OCI-M2 (cell line): ENCODE measurements around the gene PRR5L.
"Not testable (repeated sequence)": the region's sequence is repeated elsewhere in the genome, so short reads cannot be mapped to it uniquely, and the experiment has no call there.

Experiments
- DNase-seq: peaks from one replicate; lab custom pipeline; 2025; ENCODE audit not compliant: unreplicated experiment; lab: John Stamatoyannopoulos, UW

PRR5L gene

GRCh38 chr11:36280531-36280930 lies 15.6 kb upstream of the PRR5L start:
- DNase-seq = no peak

DNA sequence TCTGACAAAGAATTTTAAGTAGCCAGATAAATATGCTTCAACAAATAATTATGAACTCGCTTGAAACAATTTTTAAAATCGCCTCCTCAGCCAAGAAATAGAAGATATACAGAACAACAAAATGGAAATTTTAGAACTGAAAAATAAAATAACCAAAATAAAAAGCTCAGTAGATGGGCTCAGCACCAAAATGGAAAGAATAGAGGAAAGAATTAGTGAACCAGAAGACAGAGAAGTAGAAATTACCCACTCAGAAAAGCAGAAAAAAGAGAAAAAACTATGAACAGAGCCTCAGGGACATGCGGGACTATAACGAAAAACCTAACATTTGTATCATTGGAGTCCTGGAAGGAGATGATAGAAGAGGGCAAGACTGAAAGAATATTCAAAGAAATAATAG lies 14.2 kb upstream of the PRR5L start:
- no peak for DNase-seq

DNA sequence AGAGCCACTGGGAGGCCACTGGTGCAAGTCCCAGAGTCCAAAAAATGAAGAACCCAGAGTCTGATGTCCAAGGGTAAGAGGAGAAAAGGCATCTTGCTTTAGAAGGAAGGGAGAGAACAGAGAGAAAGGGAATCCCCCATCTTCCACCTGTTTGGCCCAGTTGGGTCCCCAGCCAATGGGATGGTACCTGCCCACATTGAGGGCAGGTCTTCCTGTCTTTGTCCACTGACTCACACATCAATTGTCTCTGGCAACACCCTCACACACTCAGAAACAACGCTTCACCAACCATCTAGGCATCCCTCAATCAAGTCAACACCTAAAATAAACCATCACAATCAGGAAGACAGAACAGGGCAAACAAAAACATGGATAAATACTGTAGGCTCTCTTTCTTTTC lies 13.2 kb upstream of the PRR5L start:
- no peak for DNase-seq

DNA sequence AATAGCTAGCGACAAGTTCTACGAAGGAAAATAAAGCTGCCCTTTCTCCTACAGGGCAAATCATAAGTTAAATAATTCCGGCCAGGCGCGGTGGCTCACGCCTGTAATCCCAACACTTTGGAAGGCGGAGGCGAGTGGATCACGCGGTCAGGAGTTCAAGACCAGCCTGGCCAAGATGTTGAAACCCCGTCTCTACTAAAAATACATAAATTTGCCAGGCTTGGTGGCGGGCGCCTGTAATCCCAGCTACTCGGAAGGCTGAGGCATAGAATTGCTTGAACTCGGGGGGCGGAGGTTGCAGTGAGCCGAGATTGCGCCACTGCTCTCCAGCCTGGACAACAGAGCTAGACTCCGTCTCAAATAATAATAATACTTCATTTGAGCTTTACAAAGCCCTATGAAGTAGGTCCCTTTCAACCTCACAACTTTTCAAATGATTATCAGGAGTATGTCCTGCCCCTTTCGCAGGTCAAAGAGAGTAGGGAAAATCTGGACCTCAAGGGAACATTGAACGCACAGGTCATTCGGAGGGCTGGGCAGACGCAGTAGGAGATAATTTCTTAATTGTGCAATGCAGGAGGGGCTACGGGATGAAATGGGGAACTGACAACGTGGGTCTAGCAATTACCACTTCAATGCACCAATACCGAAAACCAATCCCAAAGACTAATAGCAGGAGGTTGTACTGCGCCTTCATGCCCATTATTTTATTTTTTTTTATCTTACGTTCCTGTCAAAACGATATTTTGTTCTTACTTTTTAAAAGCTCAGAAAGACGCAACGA lies 7.5 kb upstream of the PRR5L start:
- DNase-seq = no peak

- DNase-seq = peak; percentile 42
Measured at GRCh38 chr11:36289226-36289852, 6.7 kb upstream of the PRR5L start, which contains the start of gene COMMD9. Gene COMMD9 (minus strand): TSS chr11:36289424. CDS start chr11:36289412, 12 bp downstream.

GRCh38 chr11:36292311-36292722 lies 3.8 kb upstream of the PRR5L start:
- no peak for DNase-seq

GRCh38 chr11:36296884-36297543 lies 926 bp downstream of the PRR5L start:
- DNase-seq = no peak

DNA sequence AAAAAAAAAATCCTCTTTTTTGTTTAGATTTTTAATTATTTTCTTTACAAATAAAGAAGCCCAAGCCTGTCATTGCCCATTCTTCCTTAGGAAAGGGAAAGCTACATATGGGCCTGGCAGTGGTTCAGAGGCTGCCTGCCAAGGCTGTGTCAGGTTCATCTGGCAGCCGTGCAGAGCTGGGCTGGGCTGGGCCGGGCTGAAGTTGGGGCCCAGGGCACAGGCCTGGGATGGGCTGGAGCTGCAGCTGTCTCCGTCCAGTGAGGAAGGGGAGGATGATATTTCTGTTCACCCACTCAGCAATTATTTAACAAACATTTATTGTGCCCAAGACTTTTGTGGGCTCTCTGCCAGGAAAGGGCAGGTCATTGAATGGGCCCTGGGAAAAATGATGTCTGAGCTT lies 4.6 kb downstream of the PRR5L start:
- no peak for DNase-seq

GRCh38 chr11:36304351-36304750 lies 8.3 kb downstream of the PRR5L start:
- DNase-seq = no peak

DNA sequence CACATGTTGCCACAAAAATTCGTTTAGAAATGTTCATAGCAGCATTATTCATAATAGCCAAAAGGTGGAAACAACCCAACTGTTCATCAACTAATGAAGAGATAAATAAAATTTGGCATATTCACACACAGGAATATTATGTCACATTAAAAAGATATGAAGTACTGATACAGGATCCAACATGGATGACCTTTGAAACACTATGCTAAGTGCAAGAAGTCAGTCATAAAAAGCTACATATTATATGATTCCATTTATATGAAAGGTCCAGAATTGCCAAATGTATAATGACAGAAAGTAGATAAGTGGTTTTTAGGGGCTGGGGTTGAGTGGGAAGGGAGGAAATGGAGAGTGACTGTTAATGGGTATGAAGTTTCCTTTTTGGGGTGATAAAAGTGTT lies 9.0 kb downstream of the PRR5L start:
- DNase-seq = no peak

DNA sequence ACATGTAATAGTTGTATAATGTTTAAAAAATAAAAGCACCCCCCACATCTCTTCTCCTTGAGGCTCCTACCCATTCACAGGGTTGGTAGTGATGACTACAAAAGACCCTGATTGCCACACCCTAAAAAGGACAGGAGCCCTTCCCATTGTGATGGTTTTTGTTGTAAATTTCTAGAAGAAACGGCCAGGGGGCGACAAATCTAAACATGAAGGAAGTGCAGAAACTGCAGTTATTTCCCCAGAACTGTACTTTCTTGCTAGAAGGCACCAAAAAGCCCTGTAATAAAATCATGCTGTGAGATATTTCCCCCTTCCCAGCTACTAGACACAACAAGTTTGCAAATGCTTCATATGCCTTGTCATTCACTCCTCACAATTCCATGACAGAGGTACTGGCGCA lies 10.8 kb downstream of the PRR5L start:
- DNase-seq = no peak

DNA sequence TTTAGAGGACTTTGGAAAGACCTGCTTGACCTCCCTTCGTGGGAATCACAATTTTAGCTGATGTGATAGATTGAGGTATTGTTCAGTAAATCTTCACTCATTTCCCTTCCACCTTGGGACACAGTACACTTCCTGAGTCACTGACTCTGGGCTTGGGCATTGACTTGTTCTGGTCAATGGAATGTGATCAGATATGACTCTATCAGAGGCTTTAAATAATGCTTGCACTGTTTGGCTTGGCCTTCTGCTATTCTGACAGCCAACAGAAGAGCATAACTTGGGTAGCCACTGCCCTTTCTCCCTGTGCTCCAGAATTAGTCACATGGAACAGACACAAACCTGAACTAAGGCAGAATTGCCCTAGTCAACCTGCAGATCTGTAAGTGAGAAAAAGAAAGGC lies 12.5 kb downstream of the PRR5L start:
- no peak for DNase-seq

DNA sequence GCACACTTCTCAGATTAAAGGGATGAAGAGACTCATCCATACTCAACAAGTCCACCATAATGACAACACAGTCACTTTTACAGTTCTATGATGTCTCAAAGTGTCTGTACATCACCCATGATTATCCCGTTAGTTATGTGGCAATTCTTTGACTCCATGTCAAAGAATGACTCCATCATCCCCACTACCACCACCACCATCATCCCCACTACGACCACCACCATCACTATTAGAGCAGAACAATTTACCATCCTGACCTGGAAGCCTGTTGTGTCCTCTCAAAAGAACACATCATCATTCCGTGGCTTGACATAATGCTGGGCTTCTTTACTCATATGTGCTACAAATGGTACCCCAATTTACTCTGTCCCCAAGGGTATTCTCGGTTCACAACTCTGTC lies 13.7 kb downstream of the PRR5L start:
- no peak for DNase-seq

GRCh38 chr11:36311926-36312595 lies 16.0 kb downstream of the PRR5L start:
- no peak for DNase-seq

DNA sequence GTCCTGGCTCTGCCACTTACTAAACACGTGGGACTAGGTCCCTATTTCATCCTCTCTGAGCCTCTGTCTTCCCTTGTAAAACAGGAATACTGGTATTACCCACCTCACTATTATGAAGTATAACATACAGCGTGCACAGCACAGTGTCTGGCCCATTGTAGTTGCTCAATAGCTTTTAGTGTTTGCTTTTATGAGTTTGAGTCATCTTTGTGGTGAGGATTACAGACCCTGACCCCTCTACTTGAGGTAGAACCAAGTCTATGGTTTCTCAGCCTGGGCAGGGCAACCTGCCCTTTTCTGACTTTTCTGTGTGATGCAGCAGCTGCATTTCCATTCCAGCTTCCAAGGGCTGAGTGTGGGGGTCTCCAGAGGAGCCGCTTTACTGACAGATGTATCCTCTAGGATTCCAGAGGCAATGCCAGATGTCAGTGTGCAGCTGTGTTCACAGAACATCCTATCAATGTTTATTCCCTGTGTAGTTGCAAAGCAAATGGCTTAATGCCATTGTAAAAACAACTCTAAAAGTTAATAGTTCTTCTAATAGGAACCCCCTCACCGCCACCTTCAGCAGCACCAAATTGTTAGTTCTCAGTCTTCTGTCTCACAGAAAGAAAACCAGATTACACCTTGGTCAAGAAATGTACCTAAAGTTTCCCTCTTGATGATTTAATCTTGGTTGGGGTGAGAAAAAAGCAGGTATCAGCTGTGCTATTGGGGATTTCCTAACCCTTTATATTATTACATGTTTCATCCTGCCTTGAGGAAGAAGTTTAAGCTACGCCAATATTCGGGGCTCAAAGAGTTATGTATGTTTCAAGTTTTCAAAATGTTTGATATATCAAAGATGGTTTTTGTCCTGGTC lies 16.8 kb downstream of the PRR5L start:
- DNase-seq = no peak

- no peak for DNase-seq
Measured at GRCh38 chr11:36313750-36314433, 17.8 kb downstream of the PRR5L start.

GRCh38 chr11:36314434-36314767 lies 18.3 kb downstream of the PRR5L start:
- no peak for DNase-seq

GRCh38 chr11:36316049-36316448 lies 20.0 kb downstream of the PRR5L start:
- DNase-seq = no peak

DNA sequence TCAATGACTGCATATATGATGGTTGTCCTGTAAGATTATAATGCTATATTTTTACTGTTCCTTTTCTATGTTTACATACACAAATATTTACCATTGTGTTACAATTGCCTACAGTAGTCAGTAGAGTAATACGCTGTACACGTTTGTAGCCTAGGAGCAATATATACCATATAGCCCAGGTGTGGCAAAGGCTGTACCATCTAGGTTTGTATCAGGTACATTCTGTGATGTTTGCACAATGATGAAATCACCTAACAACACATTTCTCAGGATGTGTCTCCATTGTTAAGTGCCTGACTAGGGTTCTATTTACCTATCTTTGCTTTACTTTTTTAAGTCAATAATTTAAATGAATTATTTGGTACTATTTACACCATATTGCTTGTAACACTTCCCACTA lies 21.9 kb downstream of the PRR5L start:
- DNase-seq = no peak

- DNase-seq = not testable (repeated sequence)
Measured at GRCh38 chr11:36324956-36325355, 28.9 kb downstream of the PRR5L start.
